OCI-LY1 (cell line): ENCODE data around the gene ARHGEF4.

Experiments
- H2AFZ ChIP-seq: fragments of 200-600 bp; sonication (generic), shearing (Covaris generic); 2 replicates; pipeline ENCODE4 v1.6.0; 2014; ENCODE audit warnings: antibody characterized with exemption, mild to moderate bottlenecking, low read length
- H3F3A ChIP-seq: fragments of 200-600 bp; sonication (generic), shearing (Covaris generic); 2 replicates; pipeline ENCODE4 v1.6.0; 2014; ENCODE audit warnings: mild to moderate bottlenecking, antibody characterized with exemption, low read length, moderate library complexity; ENCODE audit not compliant: insufficient read depth
- H3K27ac ChIP-seq: fragments of 200-600 bp; sonication (generic); 2 replicates; pipeline ENCODE4 v1.5.1; 2014; ENCODE audit warnings: low read length, mixed run types, mild to moderate bottlenecking, low read depth; ENCODE audit not compliant: poor library complexity, severe bottlenecking
- H3K27me3 ChIP-seq: fragments of 200-600 bp; sonication (generic); 2 replicates; pipeline ENCODE4 v1.6.0; 2014; ENCODE audit warnings: antibody characterized with exemption, mild to moderate bottlenecking, low read length, moderate library complexity; ENCODE audit not compliant: insufficient read depth
- H3K36me3 ChIP-seq: fragments of 200-600 bp; sonication (generic); 2 replicates; pipeline ENCODE4 v1.6.1; 2014; ENCODE audit warnings: mild to moderate bottlenecking, antibody characterized with exemption, low read length, moderate library complexity, mixed read lengths; ENCODE audit not compliant: insufficient read depth
- H3K4me1 ChIP-seq: fragments of 200-600 bp; sonication (generic); 2 replicates; pipeline ENCODE4 v1.5.1; 2014; ENCODE audit warnings: mild to moderate bottlenecking, low read length, moderate library complexity; ENCODE audit not compliant: insufficient read depth, severe bottlenecking
- H3K4me2 ChIP-seq: fragments of 200-600 bp; sonication (generic), shearing (Covaris generic); 2 replicates; pipeline ENCODE4 v1.6.1; 2014; ENCODE audit warnings: low read length
- H3K4me3 ChIP-seq: fragments of 200-600 bp; sonication (generic); 2 replicates; pipeline ENCODE4 v1.5.1; 2014; ENCODE audit warnings: low read length, low read depth, mild to moderate bottlenecking, mixed read lengths; ENCODE audit not compliant: poor library complexity, severe bottlenecking
- H3K79me2 ChIP-seq: fragments of 200-600 bp; shearing (Covaris generic); 2 replicates; pipeline ENCODE4 v1.6.1; 2016; ENCODE audit warnings: mixed run types, low read length, mixed read lengths; ENCODE audit not compliant: insufficient read depth
- H3K9ac ChIP-seq: fragments of 200-600 bp; sonication (generic), shearing (Covaris generic); 2 replicates; pipeline ENCODE4 v1.6.1; 2014; ENCODE audit warnings: mild to moderate bottlenecking, low read length, mixed read lengths
- H3K9me2 ChIP-seq: fragments of 200-600 bp; sonication (generic), shearing (Covaris generic); 2 replicates; pipeline ENCODE4 v1.6.1; 2014; ENCODE audit warnings: low read depth, mild to moderate bottlenecking, low read length, mixed read lengths
- H3K9me3 ChIP-seq: fragments of 200-600 bp; shearing (Covaris generic); 2 replicates; pipeline ENCODE4 v1.6.1; 2014; ENCODE audit warnings: low read length, mixed read lengths
- H4K20me1 ChIP-seq: fragments of 200-600 bp; sonication (generic), shearing (Covaris generic); 2 replicates; pipeline ENCODE4 v1.6.0; 2016; ENCODE audit warnings: mild to moderate bottlenecking, low read length; ENCODE audit not compliant: insufficient read depth
- EZH2 ChIP-seq: fragments of 200-600 bp; sonication (generic), shearing (Covaris generic); IDR thresholded peaks from 2 replicates; pipeline ENCODE4 v1.8.0; 2017; ENCODE audit warnings: borderline replicate concordance, mixed run types, mild to moderate bottlenecking, antibody characterized with exemption, low read length, moderate library complexity, mixed read lengths
- TF ChIP-seq, protein P1 (sequence below): fragments of 200-600 bp; sonication (generic), shearing (Covaris generic); IDR thresholded peaks from 2 replicates; pipeline ENCODE4 v1.5.1; 2017; ENCODE audit warnings: mild to moderate bottlenecking, antibody characterized with exemption, low read length, moderate library complexity, mixed read lengths

The ARHGEF4 gene

DNA sequence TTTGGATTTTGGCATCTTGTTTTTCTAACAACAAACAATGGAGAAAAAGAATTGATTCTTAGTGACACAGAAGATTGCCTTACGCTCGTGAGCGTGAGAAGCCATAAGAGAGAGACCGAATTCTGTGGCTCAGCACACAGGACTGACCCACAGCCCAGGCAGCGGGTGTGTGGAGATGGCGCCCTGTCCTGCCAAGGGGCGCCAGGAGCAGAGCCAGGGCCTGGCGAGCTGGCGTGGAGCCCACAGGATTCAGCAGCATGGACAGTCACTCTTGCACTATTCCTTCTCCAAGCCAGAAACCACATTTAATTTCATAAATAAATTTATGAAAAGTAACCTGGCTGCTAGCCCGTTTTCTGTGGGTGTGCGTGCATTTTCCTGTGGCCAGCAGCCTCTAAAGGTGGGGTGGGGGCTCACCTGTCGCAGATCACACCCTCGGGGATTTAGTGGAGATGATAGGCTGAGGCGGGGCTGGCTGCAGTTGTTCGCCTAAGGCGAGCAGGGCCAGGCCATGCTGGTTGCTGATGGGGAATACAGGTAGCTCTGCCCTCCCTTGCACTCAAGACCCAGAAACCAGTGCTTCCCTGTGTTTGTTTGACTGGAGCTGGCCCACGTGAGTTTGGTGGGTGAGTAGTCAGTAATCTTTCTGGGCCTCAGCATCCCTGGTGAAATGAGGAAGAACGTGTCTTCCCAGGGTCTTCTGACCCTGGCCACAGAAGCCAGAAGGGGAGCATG, 210.4 kb downstream of the ARHGEF4 start:
- no peaks in the 10 kb centered on the region for H4K20me1 ChIP-seq
- H3K9ac ChIP-seq, result no peak overlapping the region
- H3K4me2 ChIP-seq, result no peak overlapping the region
- H3K9me2 ChIP-seq, result no peaks in the 10 kb centered on the region
- no peaks in the 10 kb centered on the region for H3K79me2 ChIP-seq
- no peak overlapping the region for H3K27ac ChIP-seq
- no peaks in the 10 kb centered on the region for H3K27me3 ChIP-seq
- peaks cover 24% of the 10 kb centered on the region for H3K4me1 ChIP-seq
- H3K4me3 ChIP-seq, result no peak overlapping the region
- TF ChIP-seq, protein P1, sequence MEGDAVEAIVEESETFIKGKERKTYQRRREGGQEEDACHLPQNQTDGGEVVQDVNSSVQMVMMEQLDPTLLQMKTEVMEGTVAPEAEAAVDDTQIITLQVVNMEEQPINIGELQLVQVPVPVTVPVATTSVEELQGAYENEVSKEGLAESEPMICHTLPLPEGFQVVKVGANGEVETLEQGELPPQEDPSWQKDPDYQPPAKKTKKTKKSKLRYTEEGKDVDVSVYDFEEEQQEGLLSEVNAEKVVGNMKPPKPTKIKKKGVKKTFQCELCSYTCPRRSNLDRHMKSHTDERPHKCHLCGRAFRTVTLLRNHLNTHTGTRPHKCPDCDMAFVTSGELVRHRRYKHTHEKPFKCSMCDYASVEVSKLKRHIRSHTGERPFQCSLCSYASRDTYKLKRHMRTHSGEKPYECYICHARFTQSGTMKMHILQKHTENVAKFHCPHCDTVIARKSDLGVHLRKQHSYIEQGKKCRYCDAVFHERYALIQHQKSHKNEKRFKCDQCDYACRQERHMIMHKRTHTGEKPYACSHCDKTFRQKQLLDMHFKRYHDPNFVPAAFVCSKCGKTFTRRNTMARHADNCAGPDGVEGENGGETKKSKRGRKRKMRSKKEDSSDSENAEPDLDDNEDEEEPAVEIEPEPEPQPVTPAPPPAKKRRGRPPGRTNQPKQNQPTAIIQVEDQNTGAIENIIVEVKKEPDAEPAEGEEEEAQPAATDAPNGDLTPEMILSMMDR, result no peak
- TF ChIP-seq EZH2, result no peak
- no peak overlapping the region for H2AFZ ChIP-seq
- no peaks in the 10 kb centered on the region for H3K9me3 ChIP-seq
- H3F3A ChIP-seq, result no peaks in the 10 kb centered on the region
- H3K36me3 ChIP-seq, result peaks cover 53% of the 10 kb centered on the region

DNA sequence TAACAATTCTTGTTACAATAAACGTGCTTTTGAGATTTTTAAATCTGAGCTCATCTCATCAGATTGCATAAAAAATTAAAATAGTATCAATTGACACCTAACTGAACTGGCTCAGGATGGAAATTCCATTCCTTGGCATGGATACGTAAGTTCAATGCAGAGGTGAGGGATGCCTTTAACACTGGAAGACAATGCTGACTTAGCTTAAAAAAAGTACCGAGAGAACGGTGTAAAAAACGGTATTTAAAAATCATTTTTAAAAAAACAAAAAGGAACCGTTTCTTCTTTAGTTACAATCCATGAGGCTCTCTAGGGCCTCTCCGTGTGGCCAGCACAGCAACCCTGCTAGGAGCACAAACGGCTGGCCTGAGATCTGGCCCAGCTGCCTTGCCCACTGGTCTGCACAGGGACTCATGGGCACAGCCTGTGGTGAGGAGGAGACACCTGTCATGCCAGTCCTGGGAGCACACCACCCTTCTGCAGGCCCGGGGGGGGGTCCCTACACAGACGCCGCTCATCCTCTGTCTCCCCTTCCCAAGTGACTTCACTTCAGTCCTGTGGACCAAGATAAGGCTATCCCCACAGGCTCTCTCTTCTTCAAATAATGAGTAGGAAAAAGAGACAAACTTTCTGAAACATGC, 211.3 kb downstream of the ARHGEF4 start:
- Histone ChIP-seq H3K4me3 (no peak overlapping the region), H3K36me3 (peaks cover 63% of the 10 kb centered on the region)

DNA sequence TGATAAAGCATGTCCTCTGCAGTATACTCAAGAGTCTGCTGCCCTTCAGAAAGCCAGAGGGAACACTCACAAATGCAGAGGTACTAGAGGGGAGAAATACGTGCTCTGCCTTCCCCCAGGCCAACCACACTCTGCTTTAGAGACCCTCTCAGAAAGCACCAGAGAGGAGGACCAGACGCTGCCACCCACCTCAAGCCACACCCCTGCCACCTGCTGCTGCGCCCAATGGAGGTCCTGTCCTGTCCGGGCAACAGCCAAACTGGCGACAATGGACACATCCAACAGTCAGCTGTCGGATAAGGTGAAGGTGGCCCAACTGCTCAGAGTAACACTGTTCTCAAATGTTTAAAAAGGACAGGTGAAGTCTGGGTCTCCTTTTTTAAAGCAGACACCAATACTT, 211.9 kb downstream of the ARHGEF4 start:
- no peak overlapping the region for H3K4me3 ChIP-seq
- H3K36me3 ChIP-seq, result peaks cover 69% of the 10 kb centered on the region
- H3K27me3 ChIP-seq, result no peaks in the 10 kb centered on the region
- no peak overlapping the region for H3K4me2 ChIP-seq
- no peaks in the 10 kb centered on the region for H3K9me2 ChIP-seq
- no peaks in the 10 kb centered on the region for H3F3A ChIP-seq
- H3K9me3 ChIP-seq, result no peaks in the 10 kb centered on the region
- H3K4me1 ChIP-seq, result peaks cover 24% of the 10 kb centered on the region
- peak overlapping the region; percentile 66 for H3K27ac ChIP-seq
- H3K79me2 ChIP-seq, result no peaks in the 10 kb centered on the region
- H3K9ac ChIP-seq, result no peak overlapping the region
- no peak for TF ChIP-seq EZH2
- TF ChIP-seq, protein P1, result no peak
- no peaks in the 10 kb centered on the region for H4K20me1 ChIP-seq
- H2AFZ ChIP-seq, result no peak overlapping the region

More for the DNA sequence above, 211.3 kb downstream of the ARHGEF4 start:
- peaks cover 24% of the 10 kb centered on the region for H3K4me1 ChIP-seq
- no peak overlapping the region for H2AFZ ChIP-seq
- TF ChIP-seq, protein P1, result no peak
- no peak for TF ChIP-seq EZH2
- no peak overlapping the region for H3K4me2 ChIP-seq
- H3K9ac ChIP-seq, result no peak overlapping the region
- no peaks in the 10 kb centered on the region for H3K79me2 ChIP-seq
- H3K27ac ChIP-seq, result no peak overlapping the region
- no peaks in the 10 kb centered on the region for H3K9me2 ChIP-seq
- no peaks in the 10 kb centered on the region for H3K27me3 ChIP-seq
- no peaks in the 10 kb centered on the region for H3K9me3 ChIP-seq
- no peaks in the 10 kb centered on the region for H4K20me1 ChIP-seq
- no peaks in the 10 kb centered on the region for H3F3A ChIP-seq
